Measurements from ENCODE around the gene APEH.

APEH gene

GRCh38 chr3:49639551-49639950, 34.6 kb upstream of the APEH start:
- no peaks in the 10 kb centered on the region for H3K27me3 ChIP-seq (ENCODE audit: low read depth, low read length)
- H3K4me3 ChIP-seq (ENCODE audit: low read length), result no peak overlapping the region
- no peak overlapping the region for H2AFZ ChIP-seq (ENCODE audit: low read depth, low read length)
- no peak for TF ChIP-seq CTCF (IDR thresholded peaks at IDR 0.05; ENCODE audit: low read depth, low read length)
- TF ChIP-seq EZH2phosphoT487 (IDR thresholded peaks at IDR 0.05; ENCODE audit: low read depth), result no peak
- H3K4me1 ChIP-seq (ENCODE audit: low read length), result no peaks in the 10 kb centered on the region
- no peak overlapping the region for H3K27ac ChIP-seq (ENCODE audit: low read length)
- no peak overlapping the region for H3K9ac ChIP-seq (ENCODE audit: low read length)
- H3K79me2 ChIP-seq (ENCODE audit: low read length), result no peaks in the 10 kb centered on the region
- no peaks in the 10 kb centered on the region for H3K36me3 ChIP-seq (replicated peaks; ENCODE audit: low read depth, low read length)
- H4K20me1 ChIP-seq (ENCODE audit: insufficient read depth, low read length), result no peaks in the 10 kb centered on the region
- no peak overlapping the region for H3K4me2 ChIP-seq (ENCODE audit: low read length)
- no peaks in the 10 kb centered on the region for H3K9me3 ChIP-seq (ENCODE audit: insufficient read depth, low read length)

GRCh38 chr3:49641292-49641691, 32.9 kb upstream of the APEH start:
- H3K79me2 ChIP-seq (ENCODE audit: low read length), result no peaks in the 10 kb centered on the region
- H3K9me3 ChIP-seq (ENCODE audit: insufficient read depth, low read length), result no peaks in the 10 kb centered on the region
- no peak overlapping the region for H3K4me2 ChIP-seq (ENCODE audit: low read length)
- no peak overlapping the region for H2AFZ ChIP-seq (ENCODE audit: low read depth, low read length)
- no peak overlapping the region for H3K9ac ChIP-seq (ENCODE audit: low read length)
- no peaks in the 10 kb centered on the region for H3K27me3 ChIP-seq (ENCODE audit: low read depth, low read length)
- H3K36me3 ChIP-seq (replicated peaks; ENCODE audit: low read depth, low read length), result no peaks in the 10 kb centered on the region
- H3K27ac ChIP-seq (ENCODE audit: low read length), result no peak overlapping the region
- no peak overlapping the region for H3K4me3 ChIP-seq (ENCODE audit: low read length)
- no peaks in the 10 kb centered on the region for H4K20me1 ChIP-seq (ENCODE audit: insufficient read depth, low read length)
- TF ChIP-seq CTCF (IDR thresholded peaks at IDR 0.05; ENCODE audit: low read depth, low read length) (no peak), EZH2phosphoT487 (IDR thresholded peaks at IDR 0.05; ENCODE audit: low read depth) (no peak)
- no peaks in the 10 kb centered on the region for H3K4me1 ChIP-seq (ENCODE audit: low read length)

- Histone ChIP-seq H3K9ac (ENCODE audit: low read length) (no peak overlapping the region), H3K27me3 (ENCODE audit: low read depth, low read length) (no peaks in the 10 kb centered on the region), H4K20me1 (ENCODE audit: insufficient read depth, low read length) (no peaks in the 10 kb centered on the region), H2AFZ (ENCODE audit: low read depth, low read length) (no peak overlapping the region), H3K36me3 (replicated peaks; ENCODE audit: low read depth, low read length) (no peaks in the 10 kb centered on the region), H3K4me2 (ENCODE audit: low read length) (no peak overlapping the region), H3K27ac (ENCODE audit: low read length) (no peak overlapping the region), H3K9me3 (ENCODE audit: insufficient read depth, low read length) (no peaks in the 10 kb centered on the region), H3K4me1 (ENCODE audit: low read length) (no peaks in the 10 kb centered on the region), H3K4me3 (ENCODE audit: low read length) (no peak overlapping the region), H3K79me2 (ENCODE audit: low read length) (no peaks in the 10 kb centered on the region)
- no peak for TF ChIP-seq CTCF (IDR thresholded peaks at IDR 0.05; ENCODE audit: low read depth, low read length)
Measured at GRCh38 chr3:49641921-49642707, 32.0 kb upstream of the APEH start.

- Histone ChIP-seq H3K9me3 (ENCODE audit: insufficient read depth, low read length) (no peaks in the 10 kb centered on the region), H4K20me1 (ENCODE audit: insufficient read depth, low read length) (no peaks in the 10 kb centered on the region), H3K27me3 (ENCODE audit: low read depth, low read length) (no peaks in the 10 kb centered on the region), H3K9ac (ENCODE audit: low read length) (no peak overlapping the region), H3K36me3 (replicated peaks; ENCODE audit: low read depth, low read length) (no peaks in the 10 kb centered on the region), H3K4me2 (ENCODE audit: low read length) (no peak overlapping the region), H3K4me1 (ENCODE audit: low read length) (no peaks in the 10 kb centered on the region), H2AFZ (ENCODE audit: low read depth, low read length) (no peak overlapping the region), H3K4me3 (ENCODE audit: low read length) (no peak overlapping the region), H3K79me2 (ENCODE audit: low read length) (no peaks in the 10 kb centered on the region), H3K27ac (ENCODE audit: low read length) (no peak overlapping the region)
- no peak for TF ChIP-seq CTCF (IDR thresholded peaks at IDR 0.05; ENCODE audit: low read depth, low read length)
- TF ChIP-seq EZH2phosphoT487 (IDR thresholded peaks at IDR 0.05; ENCODE audit: low read depth), result no peak
Measured at GRCh38 chr3:49642708-49643145, 31.4 kb upstream of the APEH start.
